HG02938 (cell line): ENCODE measurements around the gene ZNF750.

Experiments
- ATAC-seq: cut with Tn5 transposase; IDR thresholded peaks from one replicate; pipeline ENCODE4 v1.9.1; 2021; ENCODE audit warnings: mild to moderate bottlenecking, moderate library complexity; ENCODE audit not compliant: unreplicated experiment

The ZNF750 gene

DNA sequence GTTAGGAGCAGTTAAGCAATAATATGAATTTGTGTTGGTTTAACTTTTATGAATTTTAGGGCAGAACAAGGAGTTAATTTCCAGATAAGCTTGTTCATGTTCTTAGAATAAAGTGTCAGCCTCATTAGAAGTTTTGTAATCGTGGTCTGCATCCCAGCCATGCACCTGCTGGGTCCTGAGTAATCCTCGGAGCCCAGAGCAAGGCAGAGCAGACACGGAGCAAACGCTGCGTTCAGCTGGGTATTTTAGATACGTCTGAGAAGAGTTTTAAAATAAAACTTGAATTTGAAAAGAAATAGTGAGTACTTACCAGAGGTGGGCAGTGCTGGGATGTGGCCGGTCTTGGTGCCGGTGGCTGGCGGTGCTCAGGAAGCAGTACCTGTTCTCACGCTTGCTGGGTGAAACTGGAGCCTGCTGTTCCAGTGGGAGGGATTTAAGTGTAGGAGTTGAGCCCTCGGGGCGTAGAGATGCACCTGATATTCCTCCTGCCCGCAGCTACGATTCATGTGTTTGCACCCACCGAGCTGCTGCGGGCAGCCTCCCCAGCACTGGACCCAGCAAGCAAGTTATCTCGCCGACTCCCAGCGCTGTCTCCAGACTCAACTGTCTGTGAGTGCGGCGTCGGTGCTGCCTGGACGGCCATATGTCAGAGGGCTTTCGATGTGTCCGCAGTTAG is at the start of gene ZNF750:
Gene ZNF750 (minus strand): TSS at position 406 of the 676 bp plus-strand sequence. CDS start 7,568 bp downstream, outside the sequence.
- ATAC-seq = no peak

DNA sequence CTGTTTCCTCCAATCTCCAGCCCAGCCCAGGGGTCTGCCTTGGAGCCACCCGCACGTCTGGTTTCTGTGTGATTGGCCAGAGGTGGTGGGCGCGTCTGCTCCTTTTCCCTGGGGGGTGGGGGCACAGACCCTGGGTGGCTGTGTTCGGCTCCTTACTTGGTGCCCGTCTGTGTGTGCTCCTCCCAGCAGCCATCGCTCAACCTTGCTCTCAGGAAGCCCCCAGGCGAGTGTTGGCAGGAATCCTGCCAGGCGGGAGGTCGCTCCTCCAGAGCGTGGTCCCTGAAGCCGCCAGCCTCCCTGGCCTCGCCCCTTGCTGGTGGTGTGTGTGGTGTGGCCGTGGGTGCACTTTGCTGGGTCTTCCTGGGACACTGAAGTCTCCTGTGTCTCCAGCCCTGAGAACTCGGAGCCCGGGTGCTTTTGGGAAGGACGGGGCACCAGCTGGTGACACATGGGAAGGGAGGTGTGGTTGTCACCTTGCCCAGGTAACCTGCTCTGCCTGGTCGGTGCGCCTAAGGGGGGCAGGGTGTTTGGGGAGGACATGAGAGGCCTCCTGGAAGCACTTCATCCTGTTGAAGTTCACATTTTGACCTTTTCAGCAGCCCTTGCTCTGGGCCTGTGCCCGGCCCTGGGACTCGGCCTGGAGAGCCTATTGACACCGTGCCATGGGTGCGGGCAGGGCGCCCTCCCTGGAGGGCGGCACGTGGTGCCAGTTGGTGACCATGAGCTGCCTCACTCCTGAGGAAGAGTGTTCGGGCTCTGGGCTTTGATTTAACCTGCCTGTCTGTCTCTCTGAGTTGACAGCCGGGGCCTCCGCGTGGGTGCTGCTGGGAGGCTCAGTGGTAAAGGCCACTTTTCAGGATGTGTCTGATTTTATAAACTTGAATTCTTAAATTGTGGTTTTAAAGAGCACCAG is 49.0 kb upstream of the ZNF750 start:
- no peak for ATAC-seq

GRCh38 chr17:82887255-82888164 is 47.7 kb upstream of the ZNF750 start:
- ATAC-seq = no peak

DNA sequence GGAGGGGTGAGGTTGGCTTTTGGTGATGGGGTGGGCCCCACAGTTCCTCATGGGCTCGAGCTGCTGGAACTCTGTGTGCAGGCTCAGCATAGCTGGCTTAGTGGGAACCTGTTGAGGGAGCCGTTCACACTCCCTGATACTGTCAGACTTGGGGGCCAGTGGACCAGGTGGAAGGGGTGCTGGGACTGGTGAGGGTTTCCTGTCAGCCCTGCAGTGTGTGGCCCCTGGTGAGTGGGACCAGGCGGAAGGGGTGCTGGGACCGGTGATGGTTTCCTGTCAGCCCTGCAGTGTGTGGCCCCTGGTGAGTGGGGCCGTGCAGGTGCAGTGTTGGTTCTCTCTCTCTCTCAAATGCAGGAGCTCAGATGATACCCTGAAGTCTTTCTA is 45.1 kb upstream of the ZNF750 start:
- ATAC-seq = no peak

DNA sequence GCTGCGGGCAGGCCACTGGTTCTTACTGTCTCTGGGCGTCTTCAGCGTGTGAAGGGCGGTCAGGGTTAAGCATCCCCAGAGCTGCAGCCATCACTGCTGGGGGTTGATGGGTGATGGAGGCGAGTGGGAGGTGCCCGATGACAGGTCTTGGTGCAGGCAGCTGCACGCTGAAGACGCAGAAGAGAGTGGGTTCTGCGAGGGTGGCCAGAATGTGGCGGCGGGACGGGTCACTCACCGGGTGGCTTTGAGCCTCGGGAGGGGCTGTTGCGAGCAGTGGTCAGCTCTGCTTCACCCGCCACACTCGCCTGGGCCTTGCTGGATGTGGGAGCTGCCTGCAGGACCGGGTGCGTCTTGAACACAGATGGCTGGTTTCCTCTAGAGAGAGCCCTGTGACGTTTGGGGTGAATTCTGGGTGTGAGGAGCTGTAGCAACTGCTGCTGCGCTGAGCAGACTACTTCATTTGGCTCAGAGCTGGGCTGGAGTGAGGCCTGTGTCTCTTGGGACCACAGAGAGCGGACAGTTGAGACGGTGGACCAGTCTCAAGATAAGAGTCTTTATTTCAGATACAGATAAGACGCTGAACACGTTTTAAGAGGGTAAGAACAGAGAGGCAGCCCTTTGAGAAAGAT is 44.6 kb upstream of the ZNF750 start:
- no peak for ATAC-seq

- ATAC-seq = no peak
Observed at GRCh38 chr17:82883419-82884031, 43.7 kb upstream of the ZNF750 start.

GRCh38 chr17:82882715-82883418 is 43.0 kb upstream of the ZNF750 start:
- ATAC-seq = no peak

- ATAC-seq = no peak
Observed at GRCh38 chr17:82881900-82882714, 42.3 kb upstream of the ZNF750 start.

DNA sequence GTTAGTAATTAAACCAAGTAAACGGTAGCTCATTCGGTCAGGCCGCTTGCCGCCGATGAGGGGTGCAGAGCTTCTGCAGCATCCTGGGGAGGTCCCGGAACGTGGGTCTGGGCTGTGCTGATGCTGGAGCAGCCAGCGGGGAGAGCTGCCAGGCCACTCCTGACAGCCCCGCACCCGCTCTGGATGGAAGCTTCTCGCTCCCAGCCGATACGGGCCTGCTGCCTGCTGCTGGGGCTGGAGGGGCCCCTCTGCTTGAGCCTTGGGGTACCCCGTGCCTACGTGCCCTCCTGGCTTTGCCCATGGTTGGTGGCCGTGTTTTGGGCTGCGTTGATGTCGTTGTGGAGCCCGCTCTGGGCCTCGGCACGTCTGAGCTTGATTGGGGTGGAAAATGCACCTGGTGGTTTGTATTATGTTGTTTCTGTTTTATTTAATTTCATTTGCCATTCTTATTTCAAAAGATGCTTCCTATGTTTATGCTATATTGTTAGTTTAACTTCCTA is 41.6 kb upstream of the ZNF750 start:
- ATAC-seq = no peak

DNA sequence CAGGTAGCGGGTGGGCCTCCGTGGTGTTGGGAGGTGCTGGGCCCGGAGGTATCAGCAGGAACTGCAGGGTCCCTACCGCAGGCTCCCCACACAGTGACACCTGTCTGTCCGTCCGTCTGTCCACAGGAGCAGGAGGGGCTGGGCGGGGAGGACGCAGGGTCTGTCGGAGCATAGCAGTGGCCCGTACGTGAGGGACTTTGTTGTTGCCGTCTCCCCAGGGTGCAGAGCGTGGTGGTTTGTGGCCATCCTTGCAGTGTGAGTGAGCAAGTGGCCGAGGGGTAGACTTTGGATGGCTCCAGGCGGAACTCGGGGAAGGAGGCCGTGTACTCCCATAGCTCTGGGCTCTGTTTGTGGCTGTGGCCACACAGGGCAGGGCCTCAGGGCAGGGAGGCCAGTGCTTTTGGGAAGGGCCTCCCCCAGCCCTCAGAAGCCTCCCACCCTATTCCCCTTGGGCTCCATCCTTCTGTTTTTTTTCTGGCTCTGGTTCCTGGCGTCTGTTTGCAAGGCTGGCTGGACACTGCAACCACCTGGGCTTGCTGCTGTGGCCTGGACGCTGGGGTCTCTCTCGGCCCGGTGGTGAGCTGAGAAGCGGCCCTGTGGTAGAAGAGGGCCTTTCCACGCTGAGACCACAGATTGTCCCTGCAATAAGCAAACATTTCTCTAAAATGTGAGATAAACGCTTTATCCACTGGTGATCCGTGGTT is 41.0 kb upstream of the ZNF750 start:
- ATAC-seq = no peak

DNA sequence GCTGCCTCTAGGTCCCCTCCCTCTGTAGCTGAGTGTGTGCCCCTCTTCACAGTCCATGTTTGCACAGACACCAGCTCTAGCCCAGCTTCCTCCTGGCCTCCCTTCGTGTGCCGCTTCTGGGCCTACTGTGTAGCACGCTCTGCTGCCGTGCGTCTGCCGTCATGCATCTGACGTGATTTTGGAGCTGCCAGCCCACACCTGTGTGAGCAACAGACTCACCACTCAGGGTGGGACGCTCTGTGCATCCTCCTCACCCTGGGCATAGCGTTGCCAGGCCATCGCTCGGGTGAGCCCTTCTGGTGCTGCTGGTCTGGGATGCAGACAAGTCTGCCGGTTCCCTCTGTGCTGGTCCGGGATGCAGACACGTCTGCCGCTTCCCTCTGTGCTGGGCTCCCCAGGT is 39.4 kb upstream of the ZNF750 start:
- no peak for ATAC-seq

GRCh38 chr17:82878527-82878926 is 38.7 kb upstream of the ZNF750 start:
- ATAC-seq = no peak

- ATAC-seq = no peak
Observed at GRCh38 chr17:82876602-82877379, 37.0 kb upstream of the ZNF750 start.

DNA sequence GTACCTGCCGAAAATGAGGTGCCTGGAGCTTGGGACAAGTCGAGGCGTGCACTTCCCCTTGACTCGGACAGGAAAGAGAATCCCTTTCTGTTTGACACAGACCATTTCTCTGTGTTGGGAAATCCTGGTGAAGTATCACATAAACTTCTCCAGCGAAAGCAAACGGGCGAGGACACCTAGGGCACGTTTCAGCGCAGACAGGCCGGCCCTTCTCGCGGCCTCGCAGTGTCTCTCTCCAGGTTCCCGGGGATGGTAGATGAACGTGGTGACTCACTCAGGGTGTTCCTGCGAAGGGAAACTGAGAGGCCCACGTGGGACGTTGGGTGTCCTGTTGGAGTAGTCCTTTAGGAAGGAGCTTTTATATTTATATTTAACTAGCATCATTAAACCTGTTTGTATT is 36.3 kb upstream of the ZNF750 start:
- ATAC-seq = no peak

DNA sequence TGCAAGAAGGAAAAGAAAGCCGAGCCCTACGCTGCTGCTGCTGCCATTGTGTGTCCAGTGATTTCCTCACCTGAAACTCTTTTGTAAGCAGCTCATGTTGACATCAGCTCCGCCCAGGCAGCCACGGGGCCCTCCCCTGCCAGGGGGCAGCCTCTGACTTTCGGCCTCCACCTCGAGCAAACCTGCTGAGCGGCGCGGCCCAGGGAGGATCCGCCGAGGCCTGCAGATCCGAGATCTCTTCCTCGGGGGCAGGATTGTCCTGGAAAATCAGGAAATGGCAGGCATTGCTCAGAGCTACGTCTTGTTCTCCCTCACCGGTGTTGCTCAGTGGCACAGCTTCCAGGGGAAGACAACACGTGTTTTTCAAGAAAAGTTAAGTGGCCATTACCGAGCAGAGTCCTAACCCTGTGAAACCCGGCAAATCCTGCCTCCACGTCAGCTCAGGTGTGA is 35.6 kb upstream of the ZNF750 start:
- ATAC-seq = no peak

GRCh38 chr17:82874011-82874835 is 34.4 kb upstream of the ZNF750 start:
- ATAC-seq = no peak
